BJ (cell line): ENCODE results near the gene ZNF821. TPM values are rescaled to one million over a fixed set of nuclear protein-coding genes. Genes with fewer than 3 reads are reported as not detected.

Experiments
- CTCF ChIA-PET: fragments of 350-600 bp; formaldehyde crosslinking; extraction: SDS; loops from one replicate; lab custom pipeline; 2021; ENCODE audit warnings: antibody characterized with exemption, inconsistent platforms; lab: Yijun Ruan, JAX
- POLR2A ChIA-PET: fragments of 300-600 bp; sonication (Branson Sonifier 250); formaldehyde crosslinking; extraction: SDS; loops from one replicate; lab custom pipeline; 2021; ENCODE audit warnings: antibody characterized with exemption; lab: Charles Lee
- DNase-seq: peaks from one replicate; pipeline ENCODE4 v3.0.0-alpha.2; 2011; ENCODE audit warnings: low read depth
- H3K27me3 ChIP-seq: 2 replicates; pipeline ENCODE4 v1.6.0; 2011; ENCODE audit warnings: low read length; ENCODE audit not compliant: control insufficient read depth, insufficient read depth
- H3K36me3 ChIP-seq: 2 replicates; pipeline ENCODE4 v1.5.1; 2011; ENCODE audit warnings: low read length; ENCODE audit not compliant: control insufficient read depth, insufficient read depth
- H3K4me3 ChIP-seq: 2 replicates; pipeline ENCODE4 v1.5.1; 2011; ENCODE audit warnings: low read depth, mild to moderate bottlenecking, control low read depth, low read length
- polyA plus RNA-seq: library from polyadenylated mRNA; depleted of rRNA; stranded (reverse); fragments of >200 nt; gene quantifications from 2 replicates; pipeline ENCODE4 v1.2.3, GENCODE V29; 2011
- TF ChIP-seq, protein P1 (sequence below): IDR thresholded peaks from 2 replicates; pipeline ENCODE4 v1.5.1; 2011; ENCODE audit warnings: low read depth, mild to moderate bottlenecking, control low read depth, inconsistent platforms, low read length, moderate library complexity; ENCODE audit not compliant: insufficient read depth

ZNF821 gene
- polyA plus RNA-seq, 1 experiment = 5.0 TPM

DNA sequence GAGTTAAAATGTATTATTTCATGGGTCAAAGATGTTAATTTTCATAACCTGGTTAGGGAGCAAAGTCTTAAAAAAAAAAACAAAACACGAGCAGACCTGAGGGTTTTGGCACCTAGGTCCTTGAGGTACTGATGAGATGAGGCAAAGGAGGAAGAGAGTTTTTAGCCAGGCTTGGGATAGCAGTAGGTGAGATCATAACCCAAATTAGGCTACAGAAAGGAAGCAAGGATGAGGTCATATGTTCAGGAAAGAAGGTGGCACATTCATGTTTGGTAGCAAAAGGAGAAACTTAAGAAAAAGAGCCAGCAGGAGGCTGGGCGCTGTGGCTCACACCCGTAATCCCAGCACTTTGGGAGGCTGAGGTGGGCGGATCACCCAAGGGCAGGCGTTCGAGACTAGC, 35.4 kb downstream of the ZNF821 start:
- TF ChIP-seq, protein P1, sequence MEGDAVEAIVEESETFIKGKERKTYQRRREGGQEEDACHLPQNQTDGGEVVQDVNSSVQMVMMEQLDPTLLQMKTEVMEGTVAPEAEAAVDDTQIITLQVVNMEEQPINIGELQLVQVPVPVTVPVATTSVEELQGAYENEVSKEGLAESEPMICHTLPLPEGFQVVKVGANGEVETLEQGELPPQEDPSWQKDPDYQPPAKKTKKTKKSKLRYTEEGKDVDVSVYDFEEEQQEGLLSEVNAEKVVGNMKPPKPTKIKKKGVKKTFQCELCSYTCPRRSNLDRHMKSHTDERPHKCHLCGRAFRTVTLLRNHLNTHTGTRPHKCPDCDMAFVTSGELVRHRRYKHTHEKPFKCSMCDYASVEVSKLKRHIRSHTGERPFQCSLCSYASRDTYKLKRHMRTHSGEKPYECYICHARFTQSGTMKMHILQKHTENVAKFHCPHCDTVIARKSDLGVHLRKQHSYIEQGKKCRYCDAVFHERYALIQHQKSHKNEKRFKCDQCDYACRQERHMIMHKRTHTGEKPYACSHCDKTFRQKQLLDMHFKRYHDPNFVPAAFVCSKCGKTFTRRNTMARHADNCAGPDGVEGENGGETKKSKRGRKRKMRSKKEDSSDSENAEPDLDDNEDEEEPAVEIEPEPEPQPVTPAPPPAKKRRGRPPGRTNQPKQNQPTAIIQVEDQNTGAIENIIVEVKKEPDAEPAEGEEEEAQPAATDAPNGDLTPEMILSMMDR = no peak
- Histone ChIP-seq H3K4me3 (no peak overlapping the region), H3K36me3 (peaks cover 31% of the 10 kb centered on the region), H3K27me3 (no peaks in the 10 kb centered on the region)
- ChIA-PET POLR2A (no interaction called here), CTCF (interaction anchor here (1.0 kb wide), 1 partner anchor 34 kb away, joined by 3 read pairs; no protein-coding TSS in a partner anchor)
- no peak for DNase-seq

DNA sequence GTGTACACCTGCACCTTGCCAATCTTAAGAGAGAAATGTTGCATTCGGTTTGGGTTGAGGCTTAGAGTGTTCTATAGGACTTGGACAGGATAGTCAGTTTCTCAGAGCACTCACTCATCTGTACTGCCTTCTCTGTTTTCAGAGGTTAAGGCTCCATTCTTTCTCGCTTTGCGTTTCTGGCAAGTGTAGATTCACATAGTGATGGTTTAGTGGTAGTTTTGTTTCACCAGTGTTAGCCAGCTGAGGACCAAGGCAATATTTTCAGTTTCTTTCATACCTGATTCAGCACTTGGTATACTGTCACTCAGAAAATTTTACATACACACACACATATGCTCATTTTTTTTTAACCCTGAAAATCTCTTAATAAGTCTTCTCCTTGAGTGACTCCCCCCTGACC, 36.9 kb downstream of the ZNF821 start:
- TF ChIP-seq, protein P1 = no peak
- ChIA-PET POLR2A (no interaction called here), CTCF (interaction anchor here (1.5 kb wide), 1 partner anchor 16 kb away, joined by 4 read pairs; no protein-coding TSS in a partner anchor)

DNA sequence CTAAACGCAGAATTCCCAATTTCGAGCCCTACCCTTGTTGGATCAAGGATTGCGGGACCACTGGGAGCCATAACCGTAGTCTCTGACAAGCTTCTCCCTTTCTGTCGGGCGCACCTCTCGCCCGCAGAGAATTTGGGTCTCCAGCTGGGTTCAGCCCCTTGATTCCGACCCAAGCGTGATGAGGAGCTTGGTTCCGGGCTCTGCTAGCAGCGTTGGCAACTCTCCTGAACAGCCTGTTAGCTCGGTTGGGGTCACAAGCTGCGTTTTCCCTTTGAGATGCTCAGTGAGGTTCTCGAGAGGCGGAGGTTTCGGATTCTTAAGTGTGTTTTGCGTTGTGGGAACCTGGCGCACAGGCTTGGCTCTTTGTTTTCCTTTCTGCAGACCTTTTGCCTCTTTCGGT, 37.6 kb downstream of the ZNF821 start:
- TF ChIP-seq, protein P1 = no peak
- POLR2A ChIA-PET = interaction anchor here (0.6 kb wide), 1 partner anchor 11 kb away, joined by 9 read pairs; no protein-coding TSS in a partner anchor
- peak overlapping the region; percentile 93 for H3K4me3 ChIP-seq
- CTCF ChIA-PET = interaction anchor here (0.6 to 1.5 kb wide), 2 partner anchors 14 to 17 kb away, joined by 4 read pairs; no protein-coding TSS in a partner anchor
- H3K27me3 ChIP-seq = no peaks in the 10 kb centered on the region
- DNase-seq = no peak
- H3K36me3 ChIP-seq = peaks cover 25% of the 10 kb centered on the region

More for the DNA sequence above, 36.9 kb downstream of the ZNF821 start:
- peak overlapping the region; percentile 93 for H3K4me3 ChIP-seq
- H3K27me3 ChIP-seq = no peaks in the 10 kb centered on the region
- no peak for DNase-seq
- peaks cover 28% of the 10 kb centered on the region for H3K36me3 ChIP-seq

DNA sequence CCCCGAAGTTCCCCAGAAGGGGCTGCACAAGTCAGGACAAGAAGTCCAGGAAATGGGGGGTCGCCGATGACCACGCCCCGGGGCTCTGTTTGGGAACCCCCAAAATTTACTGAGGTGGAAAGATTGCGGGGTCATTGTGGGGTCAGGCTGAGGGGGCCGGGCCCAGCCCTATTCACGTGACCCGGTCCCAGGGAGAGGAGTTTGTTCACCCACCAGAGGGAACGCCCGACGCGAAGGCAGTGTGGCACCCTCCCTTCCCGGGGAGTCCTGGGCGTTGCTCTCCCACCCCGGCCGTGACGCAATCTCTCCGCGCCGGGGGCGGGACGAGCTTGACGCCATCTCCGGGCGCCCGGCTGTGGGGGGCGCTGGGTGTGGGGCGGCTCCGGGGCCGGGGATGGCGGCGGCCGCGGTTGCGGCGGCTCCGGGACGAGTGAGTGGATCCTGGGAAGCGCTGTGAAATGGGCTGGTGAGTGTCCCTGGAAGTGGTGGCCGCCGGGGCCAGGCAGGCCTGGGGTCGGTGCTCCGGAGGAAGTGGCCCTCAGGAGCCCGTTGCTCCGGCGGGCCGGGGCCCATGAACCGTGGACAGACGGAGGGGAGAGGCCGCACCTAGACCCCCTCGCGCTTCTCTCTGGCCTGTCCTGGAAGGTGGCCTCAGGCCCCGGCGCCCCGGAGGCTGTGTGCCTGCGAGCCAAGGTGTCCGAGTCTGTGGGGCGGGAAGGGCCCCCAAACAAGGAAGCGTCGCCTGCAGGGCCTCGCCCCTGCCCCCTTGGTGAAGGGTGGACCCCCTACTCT, 38.1 kb downstream of the ZNF821 start, which contains the start of gene ATXN1L:
Gene ATXN1L, plus strand, starts transcription at position 338 of the 792 bp plus-strand sequence. CDS start 3,765 bp downstream, outside the sequence.
- TF ChIP-seq, protein P1 = no peak
- peak; percentile 16 for DNase-seq
- Histone ChIP-seq H3K4me3 (peak within 1 kb of the TSS; percentile 93), H3K36me3 (peaks cover 19% of the 10 kb centered on the region), H3K27me3 (no peaks in the 10 kb centered on the region)
- ChIA-PET POLR2A (interaction anchor here (0.6 kb wide), 1 partner anchor 12 kb away, joined by 9 read pairs; no protein-coding TSS in a partner anchor), CTCF (interaction anchor here (1.5 kb wide), 1 partner anchor 17 kb away, joined by 4 read pairs; no protein-coding TSS in a partner anchor)

DNA sequence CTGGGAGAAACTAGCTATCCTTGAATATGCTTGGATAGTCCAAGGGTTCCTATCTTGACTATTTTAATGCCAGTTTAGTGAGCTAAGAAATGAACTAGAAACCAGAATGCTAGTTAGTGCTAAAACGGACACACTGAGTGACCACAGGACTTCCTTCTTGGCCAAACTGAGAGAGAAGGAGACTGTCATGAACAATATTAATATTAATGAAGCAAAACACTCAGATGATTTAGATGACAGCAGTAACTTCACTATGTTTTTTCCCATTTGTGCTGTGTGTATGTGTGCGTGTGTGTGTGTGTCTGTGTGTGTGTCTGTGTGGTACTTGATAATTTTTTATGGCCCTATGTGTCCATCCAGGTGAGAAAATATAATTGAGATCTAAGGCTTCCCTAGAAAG, 40.4 kb downstream of the ZNF821 start:
- TF ChIP-seq, protein P1 = no peak
- H3K27me3 ChIP-seq = no peaks in the 10 kb centered on the region
- H3K4me3 ChIP-seq = no peak overlapping the region
- ChIA-PET POLR2A (no interaction called here), CTCF (interaction anchor here (1.0 kb wide), 1 partner anchor 18 kb away, joined by 3 read pairs; no protein-coding TSS in a partner anchor)
- DNase-seq = no peak
- peaks cover under 1% of the 10 kb centered on the region; the same call in 1 of the 2 replicates for H3K36me3 ChIP-seq
